DMS79 treated with DMSO at 0.1 percent for 48 hours (cell line): ENCODE measurements around the gene SCUBE1.
A peak's percentile ranks its signal among the peaks of the same experiment; 100 is the strongest.

Source experiments
- DNase-seq: peaks from one replicate; lab custom pipeline; 2025; lab: John Stamatoyannopoulos, UW

Gene SCUBE1

GRCh38 chr22:43326331-43327156 lies 16.6 kb downstream of the SCUBE1 start:
- DNase-seq: no peak

- DNase-seq: no peak
Measured at GRCh38 chr22:43325176-43325575, 18.0 kb downstream of the SCUBE1 start.

- no peak for DNase-seq
Measured at GRCh38 chr22:43320943-43321900, 21.9 kb downstream of the SCUBE1 start.

GRCh38 chr22:43319661-43320486 lies 23.3 kb downstream of the SCUBE1 start:
- DNase-seq: no peak

DNA sequence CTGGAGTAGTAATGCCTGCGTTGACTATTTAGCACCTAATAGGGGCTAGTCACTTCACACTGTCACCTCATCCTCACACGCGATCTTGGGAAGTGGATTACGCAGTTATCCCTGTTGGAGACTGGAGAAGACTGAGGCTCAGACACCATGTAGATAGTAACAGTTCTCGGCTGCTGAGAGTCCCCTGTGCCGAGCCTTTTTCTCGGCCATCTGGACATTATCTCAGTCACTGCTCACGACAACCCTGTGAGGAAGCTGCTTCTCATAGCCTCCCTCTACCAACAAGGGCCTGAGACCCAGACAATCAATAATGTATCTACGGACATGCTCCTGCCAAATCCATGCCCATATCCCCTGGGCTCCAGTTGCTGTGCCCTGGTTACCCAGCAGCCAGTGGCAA lies 25.9 kb downstream of the SCUBE1 start:
- no peak for DNase-seq

DNA sequence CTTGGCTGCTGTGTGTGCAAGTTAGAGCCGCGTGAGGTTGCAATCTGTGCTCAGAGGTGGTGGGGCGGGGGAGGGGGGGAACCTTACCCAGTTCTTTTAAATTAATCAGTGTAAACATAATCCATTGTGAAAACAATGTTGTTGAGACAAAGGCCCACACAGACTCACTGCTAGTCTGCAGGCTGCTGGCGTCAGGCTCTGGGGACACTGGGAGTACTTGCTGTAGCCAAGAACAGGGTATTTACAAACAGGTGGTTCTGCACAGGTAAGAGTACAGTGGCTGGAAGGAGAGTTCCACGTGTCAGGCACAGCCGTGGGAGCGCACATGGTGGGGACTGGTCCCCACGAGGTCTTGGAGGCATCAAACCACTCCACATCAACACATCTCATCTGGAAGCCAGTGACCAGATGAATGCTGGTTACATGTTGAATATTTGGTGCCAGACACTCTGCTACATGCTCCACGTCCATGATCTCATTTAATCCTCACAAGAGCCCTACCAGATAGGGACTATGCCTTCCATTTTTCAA lies 27.4 kb downstream of the SCUBE1 start:
- no peak for DNase-seq

DNA sequence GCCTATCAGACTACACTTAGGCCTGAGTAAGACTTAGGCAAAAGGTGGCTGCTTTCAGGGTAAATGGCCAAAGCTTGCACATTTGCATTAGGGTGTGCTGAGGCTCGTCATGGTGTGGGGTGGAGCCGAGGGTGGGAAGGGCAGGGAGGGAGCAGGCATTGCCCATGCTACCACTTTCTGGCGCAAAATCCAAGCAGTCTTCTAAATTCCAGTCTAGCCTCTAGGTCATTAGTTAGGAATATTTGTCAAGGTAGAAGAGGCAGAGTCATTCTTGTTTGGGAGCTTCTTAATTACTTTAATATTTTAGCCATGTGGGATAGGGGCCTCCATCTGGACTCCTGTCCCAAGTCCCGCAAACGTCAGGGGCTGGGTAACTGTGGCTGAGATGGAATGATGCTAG lies 28.6 kb downstream of the SCUBE1 start:
- no peak for DNase-seq

DNA sequence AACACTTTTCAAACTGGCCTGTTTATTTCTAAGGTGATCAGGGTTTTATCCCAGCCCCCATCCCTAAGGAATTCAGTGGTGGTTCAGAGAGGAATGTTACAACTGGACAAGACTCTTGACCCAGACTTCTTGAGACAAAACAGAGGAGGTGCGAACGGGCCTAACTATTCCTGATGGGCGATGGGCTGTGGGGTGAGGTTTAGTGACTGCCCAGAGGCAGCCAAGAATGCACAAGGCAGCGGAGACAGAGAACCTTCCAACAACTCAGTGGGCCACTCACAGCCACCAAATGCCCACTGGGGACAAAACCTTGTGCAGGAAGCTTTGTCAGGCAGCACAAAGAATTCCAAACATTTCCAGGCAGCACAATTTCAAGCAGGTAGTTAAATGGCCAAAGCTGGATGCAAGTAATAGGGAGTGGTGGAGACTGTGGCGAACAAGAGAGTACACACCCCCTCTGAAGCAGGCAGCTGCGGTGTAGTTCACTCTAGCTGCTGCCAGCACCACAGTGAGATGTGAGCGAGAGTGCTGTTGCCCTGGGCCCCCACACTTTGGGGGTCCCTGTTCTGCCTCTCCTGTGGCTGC lies 29.2 kb downstream of the SCUBE1 start:
- no peak for DNase-seq

DNA sequence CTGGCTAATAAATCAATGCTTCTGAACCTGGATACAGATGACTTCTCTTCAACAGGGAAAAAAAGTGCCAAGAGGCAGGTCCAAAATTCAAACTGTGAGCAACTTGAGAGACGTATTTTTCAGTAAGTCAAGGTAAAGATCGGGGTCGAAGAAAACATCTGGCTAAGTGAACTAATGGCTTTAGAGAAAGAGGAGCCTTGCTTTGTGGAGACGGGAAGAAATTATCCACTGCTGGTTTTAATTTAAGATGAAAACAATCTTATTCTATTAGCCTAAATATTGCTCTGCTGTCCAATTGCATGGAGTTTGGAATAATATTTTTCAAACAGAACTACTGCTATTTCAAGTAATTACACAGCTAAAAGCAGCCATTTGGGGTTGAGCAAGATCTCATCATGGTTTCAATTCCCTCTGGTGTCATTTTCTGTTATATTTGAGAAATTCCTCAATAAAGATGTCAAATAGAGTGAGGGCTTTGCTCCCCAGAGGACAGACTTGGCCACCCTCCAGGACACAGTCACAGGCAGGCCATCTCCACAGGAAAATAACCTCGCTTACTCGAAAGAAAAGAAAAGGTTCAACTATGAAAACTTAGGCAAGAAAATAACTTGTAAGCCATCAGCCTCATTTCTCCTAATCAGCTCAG lies 29.8 kb downstream of the SCUBE1 start:
- no peak for DNase-seq

- DNase-seq: no peak
Measured at GRCh38 chr22:43312608-43313007, 30.6 kb downstream of the SCUBE1 start.

DNA sequence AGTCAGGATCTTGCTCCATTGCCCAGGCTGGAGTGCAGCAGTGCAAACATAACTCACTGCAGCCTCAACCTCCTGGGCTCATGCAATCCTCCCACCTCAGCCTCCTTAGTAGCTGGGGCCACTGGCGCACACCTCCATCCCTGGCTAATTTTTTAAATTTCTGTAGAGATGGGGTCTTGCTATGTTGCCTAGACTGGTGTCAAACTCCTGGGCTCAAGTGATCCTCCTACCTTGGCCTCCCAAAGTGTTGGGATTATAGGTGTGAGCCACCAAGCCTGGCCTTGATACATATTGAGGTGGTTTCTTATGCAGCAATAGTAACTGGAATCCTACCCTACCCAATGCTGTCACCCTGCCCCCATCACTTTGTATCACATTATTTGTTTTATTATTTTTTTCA lies 32.4 kb downstream of the SCUBE1 start:
- no peak for DNase-seq

DNA sequence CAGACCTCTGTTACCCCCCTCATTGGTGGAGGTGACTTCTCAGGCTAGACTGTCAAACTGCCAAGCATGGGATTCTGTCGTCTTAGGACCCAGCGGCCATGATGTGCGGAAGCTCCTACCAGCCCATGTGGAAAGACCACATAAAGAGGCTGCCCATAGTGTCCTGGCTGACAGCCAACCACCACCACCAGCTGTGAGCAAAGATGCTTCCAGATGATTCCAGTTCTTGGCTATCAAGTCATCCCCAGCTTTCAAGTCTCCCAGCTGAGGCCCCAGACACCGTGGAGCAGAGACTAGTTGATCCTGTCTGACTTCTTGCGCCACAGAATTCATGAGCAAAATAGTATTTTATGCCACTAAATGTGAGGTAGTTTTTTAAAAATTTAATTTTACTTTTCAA lies 32.9 kb downstream of the SCUBE1 start:
- DNase-seq: peak; percentile 0

DNA sequence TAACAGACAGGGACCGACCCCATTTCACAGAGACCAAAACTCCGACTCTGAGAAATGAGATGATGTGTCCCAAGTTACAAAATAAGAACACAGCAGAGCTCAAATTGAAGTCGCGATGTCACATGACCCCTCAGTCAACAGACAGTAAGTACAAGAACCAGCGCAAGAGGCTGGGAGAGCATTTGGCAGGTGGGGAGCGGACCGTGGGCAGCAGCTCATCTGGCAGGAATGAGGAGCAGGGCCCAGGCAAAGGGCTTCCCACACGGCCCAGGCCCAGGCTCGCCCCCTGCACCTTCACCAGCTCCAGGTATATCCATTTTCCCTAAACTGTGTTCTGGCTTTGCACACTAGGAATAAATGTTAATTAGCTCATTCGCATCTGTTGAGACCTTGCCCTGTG lies 34.3 kb downstream of the SCUBE1 start:
- DNase-seq: peak; percentile 38

DNA sequence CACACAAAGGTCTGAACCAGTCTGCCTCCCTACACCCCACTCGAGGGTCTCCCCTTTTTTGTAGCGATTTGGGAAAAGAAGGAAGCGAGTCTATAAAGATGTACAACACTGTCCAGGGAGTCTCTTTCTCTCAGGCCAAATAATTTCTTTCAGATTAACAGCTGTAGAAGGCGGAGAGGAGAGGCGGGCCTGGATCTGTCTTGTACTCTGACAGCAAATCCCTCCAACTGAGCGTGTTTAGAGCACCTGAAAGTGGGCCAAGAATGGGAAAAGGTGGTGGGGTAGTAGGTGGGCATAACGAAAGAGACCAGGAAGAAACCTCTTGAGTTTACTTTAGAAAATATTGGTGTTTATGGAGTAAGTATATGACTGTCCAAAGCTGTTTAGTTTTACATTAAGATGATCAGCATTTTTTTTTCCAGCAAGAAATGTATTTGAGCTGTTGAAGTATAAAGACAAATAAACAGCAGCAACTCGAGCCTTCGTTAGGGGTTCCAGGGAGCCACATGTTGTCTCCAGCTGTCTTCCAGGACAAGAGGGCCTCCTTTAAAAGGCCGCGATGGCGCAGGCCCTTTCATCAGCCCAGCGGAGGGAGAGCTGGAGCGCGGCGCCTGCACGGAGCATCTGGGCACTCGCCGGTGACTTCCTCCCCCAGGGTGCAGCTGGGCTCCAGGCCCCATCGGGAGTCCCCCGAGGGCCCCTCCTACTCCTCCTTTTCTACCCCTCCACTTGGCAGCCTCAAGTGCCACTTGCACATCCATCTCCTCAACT lies 34.9 kb downstream of the SCUBE1 start:
- peak; percentile 35 for DNase-seq

GRCh38 chr22:43305806-43306205 lies 37.4 kb downstream of the SCUBE1 start:
- no peak for DNase-seq

GRCh38 chr22:43304831-43305590 lies 38.2 kb downstream of the SCUBE1 start:
- no peak for DNase-seq

GRCh38 chr22:43303751-43304150 lies 39.4 kb downstream of the SCUBE1 start:
- DNase-seq: no peak

- no peak for DNase-seq
Measured at GRCh38 chr22:43303166-43303565, 40.0 kb downstream of the SCUBE1 start.

DNA sequence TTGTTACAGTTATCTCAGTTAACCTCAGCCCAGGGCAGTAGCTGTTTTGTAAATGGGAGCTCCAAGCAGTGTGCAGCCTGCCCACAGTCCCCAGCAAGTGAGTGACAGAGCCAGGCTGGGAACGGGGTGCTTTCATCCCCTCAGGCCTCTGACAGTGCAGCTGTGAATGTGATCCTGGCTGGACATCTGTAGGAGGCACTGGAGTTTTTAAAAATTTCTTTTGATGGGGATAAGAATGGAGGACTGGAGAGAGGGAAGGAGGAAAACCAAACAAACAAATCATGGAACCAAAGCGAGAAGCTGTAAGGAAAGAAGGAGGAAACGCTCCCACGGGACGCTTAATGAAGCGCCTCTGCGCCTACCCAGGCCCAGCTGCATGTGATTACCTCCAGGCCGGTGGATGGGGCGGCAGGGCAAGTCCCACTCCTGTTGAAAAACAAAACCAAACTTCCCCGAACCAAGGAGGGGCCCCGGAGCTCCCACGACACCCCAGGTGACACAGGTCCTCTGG lies 40.6 kb downstream of the SCUBE1 start:
- DNase-seq: no peak
